Right kidney (tissue), 1 donor: Measurements from ENCODE around the gene ZNF552.

Experiments
- DNase-seq: peaks from one replicate; pipeline ENCODE4 v3.0.0-alpha.2; 2016

Gene ZNF552

GRCh38 chr19:57778336-57778735 lies 36.4 kb downstream of the ZNF552 start:
- DNase-seq: no peak

DNA sequence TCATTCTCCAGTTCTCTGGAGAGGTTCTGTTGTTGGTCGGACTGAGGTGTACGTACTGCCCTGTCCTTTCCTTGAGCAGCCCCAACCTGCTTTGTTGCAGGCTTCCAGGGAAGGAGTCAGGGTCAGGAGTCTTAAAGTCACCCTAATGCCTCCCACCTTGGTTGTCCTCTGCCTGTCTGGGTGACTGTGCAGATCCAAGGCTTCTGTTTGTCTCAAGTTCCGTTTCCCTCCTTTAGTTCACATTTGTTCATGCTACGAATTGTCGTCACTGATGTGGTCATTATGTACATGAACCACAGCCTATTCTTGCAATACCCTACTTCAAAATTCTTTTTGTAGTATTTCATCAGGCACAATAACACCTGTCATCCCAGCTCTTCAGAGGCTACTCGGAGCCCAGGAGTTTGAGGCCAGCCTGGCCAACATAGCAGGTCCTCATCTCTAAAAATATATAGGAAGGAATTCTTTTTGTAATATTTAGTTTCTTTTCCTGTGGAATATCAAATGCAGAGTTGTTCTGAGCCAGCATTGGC lies 37.9 kb downstream of the ZNF552 start:
- DNase-seq: no peak

- DNase-seq: no peak
Measured at GRCh38 chr19:57773488-57773887, 41.2 kb downstream of the ZNF552 start.

DNA sequence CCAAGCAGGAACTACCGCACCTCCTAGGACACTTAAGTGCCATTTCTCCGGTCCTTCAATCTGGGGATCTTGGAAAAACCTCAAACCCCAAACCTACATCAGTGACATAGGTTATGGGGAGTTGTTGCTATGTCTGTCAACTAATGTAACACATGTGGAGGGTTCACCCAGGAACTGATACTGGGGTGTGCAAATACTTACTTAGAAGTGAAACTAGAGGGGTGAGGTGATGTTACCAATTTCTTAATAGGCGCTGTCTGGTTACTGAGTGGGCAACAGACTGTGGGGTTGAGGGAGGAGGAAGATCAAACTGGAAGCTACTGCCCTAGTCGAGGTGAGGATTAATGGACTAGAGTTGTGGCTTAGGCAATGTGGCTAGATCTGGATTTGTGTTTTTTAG lies 43.3 kb downstream of the ZNF552 start:
- no peak for DNase-seq

- DNase-seq: peak; percentile 83
Measured at GRCh38 chr19:57769345-57770131, 45.2 kb downstream of the ZNF552 start, which contains the start of gene ZNF586. ZNF586 (plus strand) TSS chr19:57769676; CDS start chr19:57769843, 167 bp downstream.

- DNase-seq: no peak
Measured at GRCh38 chr19:57759096-57759495, 55.6 kb downstream of the ZNF552 start.

- no peak for DNase-seq
Measured at GRCh38 chr19:57757941-57758340, 56.8 kb downstream of the ZNF552 start.
